Keratinocyte (primary cell): Measurements from ENCODE around the gene KRTAP1-1. TPM values are rescaled to one million over a fixed set of nuclear protein-coding genes. Genes with fewer than 3 reads are reported as not detected.
"Not testable (repeated sequence)": the region's sequence is repeated elsewhere in the genome, so short reads cannot be mapped to it uniquely, and the experiment has no call there.

ENCODE experiments used
- DNase-seq: peaks from one replicate; pipeline ENCODE4 v3.0.0-alpha.2; 2011; ENCODE audit warnings: low read depth, missing footprints, low spot score
- FAIRE-seq: peaks from 2 replicates; lab custom pipeline; 2011; peaks lifted over from hg19 to GRCh38; lab: Jason Lieb, UNC
- H2AFZ ChIP-seq: 2 replicates; pipeline ENCODE4 v1.6.0; 2012; ENCODE audit warnings: low read length, control low read depth, inconsistent platforms; ENCODE audit not compliant: control insufficient read depth
- H3K27ac ChIP-seq: 2 replicates; pipeline ENCODE4 v1.5.1; 2011; ENCODE audit warnings: low read length; ENCODE audit not compliant: control insufficient read depth, insufficient read depth
- H3K27me3 ChIP-seq: 3 replicates; pipeline ENCODE4 v1.6.0; 2011; ENCODE audit warnings: low read length; ENCODE audit not compliant: control insufficient read depth, insufficient read depth; ENCODE audit errors: extremely low read depth
- H3K36me3 ChIP-seq, 2 experiments: 2 replicates in 1 of 2; 3 replicates in 1 of 2; pipeline ENCODE4 v1.5.1; 2011; ENCODE audit warnings: low read length in 2 of 2, mild to moderate bottlenecking in 1 of 2; ENCODE audit not compliant: control insufficient read depth in 2 of 2, insufficient read depth in 2 of 2; ENCODE audit errors: extremely low read depth in 1 of 2
- H3K4me1 ChIP-seq: 3 replicates; pipeline ENCODE4 v1.5.1; 2011; ENCODE audit warnings: low read length; ENCODE audit not compliant: control insufficient read depth, insufficient read depth; ENCODE audit errors: extremely low read depth
- H3K4me2 ChIP-seq: 3 replicates; pipeline ENCODE4 v1.6.0; 2011; ENCODE audit warnings: low read depth, low read length; ENCODE audit not compliant: control insufficient read depth, insufficient read depth; ENCODE audit errors: extremely low read depth
- H3K4me3 ChIP-seq, 3 experiments: fragments of 200-600 bp in 1 of 3; sonication (generic) in 1 of 3; 2 replicates in 2 of 3; 3 replicates in 1 of 3; pipeline ENCODE4 v1.5.1; 2011 to 2016; ENCODE audit warnings: low read length in 3 of 3, mild to moderate bottlenecking in 3 of 3, control low read depth in 2 of 3, inconsistent platforms in 1 of 3, low read depth in 1 of 3, mixed read lengths in 1 of 3, mixed run types in 1 of 3, moderate library complexity in 1 of 3; ENCODE audit not compliant: control insufficient read depth in 2 of 3, insufficient read depth in 2 of 3; ENCODE audit errors: extremely low read depth in 1 of 3
- H3K79me2 ChIP-seq: 2 replicates; pipeline ENCODE4 v1.6.0; 2012; ENCODE audit warnings: low read length; ENCODE audit not compliant: control insufficient read depth, insufficient read depth
- H3K9ac ChIP-seq: 3 replicates; pipeline ENCODE4 v1.6.0; 2011; ENCODE audit warnings: low read length; ENCODE audit not compliant: control insufficient read depth, insufficient read depth; ENCODE audit errors: extremely low read depth
- H3K9me1 ChIP-seq: 3 replicates; pipeline ENCODE4 v1.6.0; 2011; ENCODE audit warnings: low read length; ENCODE audit not compliant: control insufficient read depth, insufficient read depth; ENCODE audit errors: extremely low read depth
- H3K9me3 ChIP-seq: 2 replicates; pipeline ENCODE4 v1.5.1; 2012; ENCODE audit warnings: low read depth, low read length; ENCODE audit not compliant: control insufficient read depth
- H4K20me1 ChIP-seq: 3 replicates; pipeline ENCODE4 v1.6.0; 2011; ENCODE audit warnings: low read length; ENCODE audit not compliant: control insufficient read depth, insufficient read depth; ENCODE audit errors: extremely low read depth
- EZH2 ChIP-seq: IDR thresholded peaks from one replicate; pipeline ENCODE4 v1.6.1; 2012; ENCODE audit warnings: inconsistent platforms, mild to moderate bottlenecking, low read length, moderate library complexity
- dilution Hi-C: fragments of 300-500 bp; cut with MboI; formaldehyde crosslinking; loops from one replicate; pipeline ENCODE4 v1.7.0; 2020; ENCODE audit warnings: low sequenced_read_pairs; ENCODE audit not compliant: extremely low pct_ligation_motif_present
- polyA plus RNA-seq, 5 experiments: library from polyadenylated mRNA; depleted of rRNA in 3 of 5; stranded (reverse) in 3 of 5; stranded (forward) in 1 of 5; unstranded in 1 of 5; fragments of >200 nt; gene quantifications; 1 replicate in 1 of 5; 2 replicates in 3 of 5; 3 replicates in 1 of 5; pipeline versions ENCODE4 v1.2.1 to v1.2.3, GENCODE V29; 2011 to 2012; ENCODE audit warnings: missing spikeins in 2 of 5, low read depth in 1 of 5, low replicate concordance in 1 of 5
- TF ChIP-seq, protein P1 (sequence below), 3 experiments: IDR thresholded peaks in 1 of 3; conservative IDR thresholded peaks in 1 of 3; optimal IDR thresholded peaks in 1 of 3; 2 replicates in 2 of 3; 3 replicates in 1 of 3; pipeline versions ENCODE3 to v1.5.1; 2011; ENCODE audit warnings: low read length in 3 of 3, mild to moderate bottlenecking in 3 of 3, moderate library complexity in 2 of 3, control low read depth in 1 of 3, inconsistent platforms in 1 of 3; ENCODE audit not compliant: insufficient read depth in 2 of 3; ENCODE audit errors: extremely low read depth in 1 of 3

KRTAP1-1 gene
- polyA plus RNA-seq, 1 donor (not counting 4 experiments of a cell fraction or from before 2014, with no cell fraction given) = not detected

DNA sequence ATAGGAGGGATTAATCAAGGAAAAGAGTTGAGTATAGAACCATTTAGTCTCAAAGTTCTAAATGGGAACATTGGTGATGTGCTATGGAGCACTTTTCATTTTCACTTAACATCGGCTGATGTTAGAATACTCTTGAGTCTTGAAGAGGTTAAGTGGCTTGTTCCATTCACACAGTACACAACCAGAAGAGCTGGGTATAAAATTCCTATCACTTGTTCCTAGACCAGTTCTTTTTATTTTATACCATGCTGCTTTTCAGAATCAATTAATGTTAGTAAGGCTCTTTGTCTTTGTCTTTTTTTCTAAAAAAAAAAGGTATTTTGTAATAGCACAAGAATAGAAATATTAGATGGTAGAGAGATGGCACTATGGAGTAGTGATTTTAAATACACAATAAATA, 1.7 kb upstream of the KRTAP1-1 start:
- H3K9me3 ChIP-seq = no peaks in the 10 kb centered on the region
- H3K79me2 ChIP-seq = no peaks in the 10 kb centered on the region
- H3K9me1 ChIP-seq = no peaks in the 10 kb centered on the region
- TF ChIP-seq EZH2 = no peak
- TF ChIP-seq, protein P1, sequence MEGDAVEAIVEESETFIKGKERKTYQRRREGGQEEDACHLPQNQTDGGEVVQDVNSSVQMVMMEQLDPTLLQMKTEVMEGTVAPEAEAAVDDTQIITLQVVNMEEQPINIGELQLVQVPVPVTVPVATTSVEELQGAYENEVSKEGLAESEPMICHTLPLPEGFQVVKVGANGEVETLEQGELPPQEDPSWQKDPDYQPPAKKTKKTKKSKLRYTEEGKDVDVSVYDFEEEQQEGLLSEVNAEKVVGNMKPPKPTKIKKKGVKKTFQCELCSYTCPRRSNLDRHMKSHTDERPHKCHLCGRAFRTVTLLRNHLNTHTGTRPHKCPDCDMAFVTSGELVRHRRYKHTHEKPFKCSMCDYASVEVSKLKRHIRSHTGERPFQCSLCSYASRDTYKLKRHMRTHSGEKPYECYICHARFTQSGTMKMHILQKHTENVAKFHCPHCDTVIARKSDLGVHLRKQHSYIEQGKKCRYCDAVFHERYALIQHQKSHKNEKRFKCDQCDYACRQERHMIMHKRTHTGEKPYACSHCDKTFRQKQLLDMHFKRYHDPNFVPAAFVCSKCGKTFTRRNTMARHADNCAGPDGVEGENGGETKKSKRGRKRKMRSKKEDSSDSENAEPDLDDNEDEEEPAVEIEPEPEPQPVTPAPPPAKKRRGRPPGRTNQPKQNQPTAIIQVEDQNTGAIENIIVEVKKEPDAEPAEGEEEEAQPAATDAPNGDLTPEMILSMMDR (optimal IDR thresholded peaks at IDR 0.05 in 1 of 3, IDR thresholded peaks at IDR 0.05 in 1 of 3, conservative IDR thresholded peaks at IDR 0.05 in 1 of 3; ENCODE audit: extremely low read depth in 1 of 3, insufficient read depth in 2 of 3, low read length in 3 of 3) = no peak
- DNase-seq (no peak), FAIRE-seq (no peak)
- no peak overlapping the region for H3K9ac ChIP-seq
- no peaks in the 10 kb centered on the region for H4K20me1 ChIP-seq
- no peak overlapping the region for H3K4me3 ChIP-seq
- no peak overlapping the region for H3K4me2 ChIP-seq
- no peaks in the 10 kb centered on the region for H3K36me3 ChIP-seq
- no peaks in the 10 kb centered on the region for H3K27me3 ChIP-seq
- no peak overlapping the region for H2AFZ ChIP-seq
- H3K27ac ChIP-seq = no peak overlapping the region
- H3K4me1 ChIP-seq = no peaks in the 10 kb centered on the region
- dilution Hi-C loops = no loop called here

DNA sequence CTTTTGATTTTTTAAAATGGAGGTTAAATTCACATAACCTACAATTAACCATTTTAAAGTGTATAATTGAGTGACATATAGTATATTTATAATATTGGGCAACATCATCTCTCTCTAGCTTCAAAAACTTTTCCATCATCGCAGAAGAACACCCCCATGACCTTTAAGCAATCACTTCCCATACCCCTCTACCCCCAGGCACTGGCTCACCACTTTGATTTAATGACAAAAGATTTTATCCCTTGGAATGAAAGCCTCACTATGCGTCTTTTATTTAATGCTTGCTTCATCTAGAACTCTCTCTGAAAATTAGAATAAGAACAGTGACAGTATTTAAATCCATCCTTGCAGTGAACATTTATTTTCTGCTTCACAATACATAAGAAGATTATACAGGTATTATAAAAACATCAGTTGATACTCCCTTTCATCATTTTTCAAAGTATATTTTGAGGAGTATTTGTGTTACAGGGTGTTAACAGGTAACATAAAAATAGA, 3.3 kb downstream of the KRTAP1-1 start:
- no peak overlapping the region for H3K9ac ChIP-seq
- no peaks in the 10 kb centered on the region for H3K27me3 ChIP-seq
- dilution Hi-C loops = no loop called here
- H3K4me2 ChIP-seq = no peak overlapping the region
- no peaks in the 10 kb centered on the region for H4K20me1 ChIP-seq
- no peak for TF ChIP-seq EZH2
- TF ChIP-seq, protein P1 (optimal IDR thresholded peaks at IDR 0.05 in 1 of 3, IDR thresholded peaks at IDR 0.05 in 1 of 3, conservative IDR thresholded peaks at IDR 0.05 in 1 of 3; ENCODE audit: extremely low read depth in 1 of 3, insufficient read depth in 2 of 3, low read length in 3 of 3) = no peak
- no peaks in the 10 kb centered on the region for H3K36me3 ChIP-seq
- no peaks in the 10 kb centered on the region for H3K79me2 ChIP-seq
- no peak for FAIRE-seq
- H3K4me3 ChIP-seq = no peak overlapping the region
- no peak overlapping the region for H2AFZ ChIP-seq
- DNase-seq = no peak
- no peaks in the 10 kb centered on the region for H3K9me3 ChIP-seq
- no peaks in the 10 kb centered on the region for H3K9me1 ChIP-seq
- H3K4me1 ChIP-seq = no peaks in the 10 kb centered on the region
- H3K27ac ChIP-seq = no peak overlapping the region

DNA sequence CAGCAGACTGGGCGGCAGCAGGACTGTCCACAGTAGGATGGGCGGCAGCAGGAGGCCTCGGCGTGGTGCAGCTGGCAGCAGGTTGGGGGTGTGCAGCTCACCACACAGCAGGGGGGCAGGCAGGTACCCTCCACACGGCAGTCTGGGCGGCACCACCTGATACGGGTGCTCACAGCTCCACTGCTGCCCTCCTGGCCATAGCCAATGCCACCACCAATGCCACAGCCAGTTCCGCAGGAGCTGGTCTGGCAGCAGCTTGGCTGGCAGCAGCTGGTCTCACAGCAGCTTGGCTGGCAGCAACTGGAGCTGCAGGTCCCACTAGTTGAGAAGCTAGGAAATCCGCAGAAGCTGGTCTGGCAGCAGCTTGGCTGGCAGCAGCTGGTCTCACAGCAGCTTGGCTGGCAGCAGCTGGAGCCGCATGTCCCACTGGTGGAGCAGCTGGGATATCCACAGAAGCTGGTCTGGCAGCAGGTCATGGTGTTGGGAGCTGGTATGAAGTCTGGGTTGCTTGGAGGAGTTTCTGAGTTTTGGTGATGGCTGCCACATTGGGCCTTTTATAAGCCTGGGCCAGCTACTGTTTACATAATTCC, 6.8 kb downstream of the KRTAP1-1 start, which contains the start of gene KRTAP1-3:
KRTAP1-3 (minus strand) TSS at position 529 of the 590 bp plus-strand sequence; CDS start at position 476, 53 bp downstream.
- H3K4me2 ChIP-seq, H4K20me1 ChIP-seq, H3K4me1 ChIP-seq, FAIRE-seq, H3K79me2 ChIP-seq, H3K9ac ChIP-seq, H3K36me3 ChIP-seq, H3K9me1 ChIP-seq, dilution Hi-C loops, H3K9me3 ChIP-seq, DNase-seq, H3K4me3 ChIP-seq, H2AFZ ChIP-seq, H3K27me3 ChIP-seq, H3K27ac ChIP-seq: not testable (repeated sequence)
